K562 (cell line): ENCODE data around the gene NKAPL. TPM values are rescaled to one million over a fixed set of nuclear protein-coding genes. Genes with fewer than 3 reads are reported as not detected.

ENCODE experiments used
- ASH1L ChIP-seq: fragments of 450-650 bp; IDR thresholded peaks from 2 replicates; pipeline ENCODE4 v1.6.1; 2018; ENCODE audit warnings: borderline replicate concordance, mild to moderate bottlenecking, low read depth; ENCODE audit not compliant: partially characterized antibody
- ATF3 ChIP-seq, 2 experiments: fragments of 450-650 bp in 1 of 2; sonication (generic) in 1 of 2; formaldehyde crosslinking in 1 of 2; IDR thresholded peaks in 1 of 2; conservative IDR thresholded peaks in 1 of 2; 2 replicates each; pipeline versions ENCODE4 v1.6.1 to v1.8.1; 2016 to 2023; ENCODE audit warnings: mild to moderate bottlenecking in 2 of 2, moderate library complexity in 2 of 2, inconsistent platforms in 1 of 2, missing genetic modification reagents in 1 of 2
- CBX1 ChIP-seq: sonication (generic); IDR thresholded peaks from 2 replicates; pipeline ENCODE4 v1.6.1; 2016; ENCODE audit warnings: antibody characterized with exemption, low read depth, mild to moderate bottlenecking
- CBX5 ChIP-seq: IDR thresholded peaks from 2 replicates; pipeline ENCODE4 v1.6.1; 2014; ENCODE audit warnings: low read depth, borderline replicate concordance
- CREB3L1 ChIP-seq: fragments of 450-650 bp; IDR thresholded peaks from 2 replicates; pipeline ENCODE4 v1.6.1; 2014; ENCODE audit warnings: low read depth, mild to moderate bottlenecking, moderate library complexity, borderline replicate concordance
- DPF2 ChIP-seq: fragments of 450-650 bp; IDR thresholded peaks from 2 replicates; pipeline ENCODE4 v1.6.1; 2016
- ETV1 ChIP-seq: fragments of 450-650 bp; conservative IDR thresholded peaks from 2 replicates; pipeline ENCODE4 v1.6.1; 2016; ENCODE audit warnings: missing genetic modification characterization, control low read depth, low read depth, missing compliant biosample characterization
- GTF2F1 ChIP-seq: IDR thresholded peaks from 2 replicates; pipeline ENCODE4 v1.6.1; 2011; ENCODE audit warnings: low read depth, low read length, improper control_type of control experiment
- HOXB6 ChIP-seq: fragments of 250-450 bp; sonication (Bioruptor Pico); IDR thresholded peaks from 2 replicates; pipeline ENCODE4 v1.5.1; 2022; ENCODE audit warnings: mild to moderate bottlenecking, borderline replicate concordance
- MYBL2 ChIP-seq, 2 experiments: fragments of 450-650 bp in 1 of 2; sonication (generic) in 1 of 2; formaldehyde crosslinking in 1 of 2; IDR thresholded peaks; 2 replicates each; pipeline versions ENCODE4 v1.6.1 to v1.8.1; 2017 to 2022; ENCODE audit warnings: borderline replicate concordance in 1 of 2, inconsistent platforms in 1 of 2, low read depth in 1 of 2, mild to moderate bottlenecking in 1 of 2, missing genetic modification reagents in 1 of 2, moderate library complexity in 1 of 2
- NR3C1 ChIP-seq: sonication (generic); formaldehyde crosslinking; IDR thresholded peaks from 2 replicates; pipeline ENCODE4 v1.8.1; 2022; ENCODE audit warnings: missing genetic modification reagents
- RBBP5 ChIP-seq: fragments of 200-600 bp; sonication (generic); IDR thresholded peaks from 2 replicates; pipeline ENCODE4 v1.6.1; 2012; ENCODE audit warnings: borderline replicate concordance, mild to moderate bottlenecking, low read length, control low read depth, inconsistent platforms; ENCODE audit not compliant: insufficient read depth, poor library complexity, severe bottlenecking
- THRA ChIP-seq: fragments of 450-650 bp; IDR thresholded peaks from 2 replicates; pipeline ENCODE4 v1.6.1; 2017; ENCODE audit warnings: mild to moderate bottlenecking, moderate library complexity
- ZFP30 ChIP-seq: fragments of 250-450 bp; sonication (Bioruptor Pico); IDR thresholded peaks from 2 replicates; pipeline ENCODE4 v1.8.0; 2022; ENCODE audit warnings: moderate library complexity, mild to moderate bottlenecking, inconsistent platforms, borderline replicate concordance
- ZNF347 ChIP-seq: fragments of 450-650 bp; formaldehyde crosslinking; IDR thresholded peaks from 2 replicates; pipeline ENCODE4 v1.4.0; 2020; ENCODE audit warnings: low read depth, mild to moderate bottlenecking, moderate library complexity
- ZNF445 ChIP-seq: fragments of 250-450 bp; sonication (Bioruptor Pico); IDR thresholded peaks from 2 replicates; pipeline ENCODE4 v1.4.0; 2020; ENCODE audit warnings: low read depth, mild to moderate bottlenecking, moderate library complexity
- polyA plus RNA-seq, 8 experiments: library from polyadenylated mRNA; depleted of rRNA in 4 of 8; stranded (reverse) in 5 of 8; unstranded in 3 of 8; fragments of >200 nt; fragmentation: Nextera tagmentation in 2 of 8; fragmentation: Illumina TruSeq in 1 of 8; extraction: Ambion mirVana in 2 of 8; extraction: Trizol in 1 of 8; gene quantifications; 2 replicates each; pipeline versions ENCODE4 v1.2.1 to v1.2.3, GENCODE V29; 2011 to 2014; ENCODE audit warnings: inconsistent platforms in 1 of 8, missing spikeins in 1 of 8
- total RNA-seq, 7 experiments: library from RNA; depleted of rRNA in 6 of 7; stranded (reverse); fragments of >200 nt in 6 of 7; fragmentation: Illumina TruSeq in 2 of 7; extraction: Trizol in 2 of 7; gene quantifications; 2 replicates each; pipeline versions ENCODE4 v1.2.1 to v1.2.3, GENCODE V29; 2011 to 2021; ENCODE audit warnings: low replicate concordance in 1 of 7
- TF ChIP-seq, protein P1 (sequence below): fragments of 450-650 bp; formaldehyde crosslinking; IDR thresholded peaks from 2 replicates; pipeline ENCODE4 v1.4.0; 2020; ENCODE audit warnings: mild to moderate bottlenecking, moderate library complexity
- TF ChIP-seq, protein P2 (sequence below), 3 experiments: fragments of 200-800 bp in 1 of 3; sonication (Bioruptor generic) in 1 of 3; sonication (generic) in 1 of 3; formaldehyde crosslinking in 1 of 3; IDR thresholded peaks; 2 replicates each; pipeline versions ENCODE4 v1.6.1 to v1.8.0; 2016 to 2022; ENCODE audit warnings: mild to moderate bottlenecking in 2 of 3, missing compliant biosample characterization in 2 of 3, missing genetic modification characterization in 2 of 3, missing genetic modification reagents in 1 of 3

Gene NKAPL
- total and polyA plus RNA-seq, 9 of the 15 experiments (the other 6 are each of a cell fraction or from before 2014, with no cell fraction given), result not detected

- TF ChIP-seq, protein P1, sequence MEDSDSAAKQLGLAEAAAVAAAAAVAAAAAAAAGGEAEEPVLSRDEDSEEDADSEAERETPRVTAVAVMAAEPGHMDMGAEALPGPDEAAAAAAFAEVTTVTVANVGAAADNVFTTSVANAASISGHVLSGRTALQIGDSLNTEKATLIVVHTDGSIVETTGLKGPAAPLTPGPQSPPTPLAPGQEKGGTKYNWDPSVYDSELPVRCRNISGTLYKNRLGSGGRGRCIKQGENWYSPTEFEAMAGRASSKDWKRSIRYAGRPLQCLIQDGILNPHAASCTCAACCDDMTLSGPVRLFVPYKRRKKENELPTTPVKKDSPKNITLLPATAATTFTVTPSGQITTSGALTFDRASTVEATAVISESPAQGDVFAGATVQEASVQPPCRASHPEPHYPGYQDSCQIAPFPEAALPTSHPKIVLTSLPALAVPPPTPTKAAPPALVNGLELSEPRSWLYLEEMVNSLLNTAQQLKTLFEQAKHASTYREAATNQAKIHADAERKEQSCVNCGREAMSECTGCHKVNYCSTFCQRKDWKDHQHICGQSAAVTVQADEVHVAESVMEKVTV, result 0 out of 2 replicates have a peak, but pooled peaks have one; percentile 4
- TF ChIP-seq CBX1, result 0 out of 2 replicates have a peak, but pooled peaks have one; percentile 60
- TF ChIP-seq, protein P2, sequence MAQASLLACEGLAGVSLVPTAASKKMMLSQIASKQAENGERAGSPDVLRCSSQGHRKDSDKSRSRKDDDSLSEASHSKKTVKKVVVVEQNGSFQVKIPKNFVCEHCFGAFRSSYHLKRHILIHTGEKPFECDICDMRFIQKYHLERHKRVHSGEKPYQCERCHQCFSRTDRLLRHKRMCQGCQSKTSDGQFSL (CRISPR knock-in tag; IDR thresholded peaks at IDR 0.05), result peak; percentile 42; the same call in 1 of the 2 replicates
- TF ChIP-seq, protein P2 (tag; IDR thresholded peaks at IDR 0.05), result no peak; a peak in 1 of 4 replicates
- TF ChIP-seq THRA, result no peak
- peak; percentile 75 for TF ChIP-seq MYBL2 (IDR thresholded peaks at IDR 0.05; ENCODE audit: low read depth)
- TF ChIP-seq MYBL2 (CRISPR knock-in tag; IDR thresholded peaks at IDR 0.05; ENCODE audit: borderline replicate concordance), result no peak
- TF ChIP-seq CBX5, result peak; percentile 80; the same call in 1 of the 2 replicates
- TF ChIP-seq RBBP5, result peak; percentile 99
- no peak for TF ChIP-seq ZNF445
- no peak for TF ChIP-seq HOXB6 (CRISPR knock-in tag)
- 0 out of 2 replicates have a peak, but pooled peaks have one; percentile 5 for TF ChIP-seq ATF3 (IDR thresholded peaks at IDR 0.05)
- peak; percentile 62; the same call in 1 of the 2 replicates for TF ChIP-seq ATF3 (CRISPR knock-in tag; conservative IDR thresholded peaks at IDR 0.05)
- TF ChIP-seq NR3C1 (CRISPR knock-in tag), result no peak
- peak; percentile 97 for TF ChIP-seq ETV1 (tag)
- no peak for TF ChIP-seq ZFP30 (CRISPR knock-in tag)
- no peak for TF ChIP-seq ZNF347 (CRISPR knock-in tag)
- peak; percentile 51 for TF ChIP-seq ASH1L
- TF ChIP-seq GTF2F1, result peak; percentile 73; the same call in 1 of the 2 replicates
- no peak for TF ChIP-seq DPF2
- TF ChIP-seq CREB3L1, result peak; percentile 88
Measured at GRCh38 chr6:28225056-28225834, 33.9 kb upstream of the NKAPL start, which contains the start of gene ZSCAN9 (continued).
